GM19397 (cell line): ENCODE data around the gene CILP.

Source experiments
- ATAC-seq: cut with Tn5 transposase; IDR thresholded peaks from one replicate; pipeline ENCODE4 v1.9.1; 2021; ENCODE audit warnings: mild to moderate bottlenecking, moderate library complexity; ENCODE audit not compliant: unreplicated experiment

CILP gene

DNA sequence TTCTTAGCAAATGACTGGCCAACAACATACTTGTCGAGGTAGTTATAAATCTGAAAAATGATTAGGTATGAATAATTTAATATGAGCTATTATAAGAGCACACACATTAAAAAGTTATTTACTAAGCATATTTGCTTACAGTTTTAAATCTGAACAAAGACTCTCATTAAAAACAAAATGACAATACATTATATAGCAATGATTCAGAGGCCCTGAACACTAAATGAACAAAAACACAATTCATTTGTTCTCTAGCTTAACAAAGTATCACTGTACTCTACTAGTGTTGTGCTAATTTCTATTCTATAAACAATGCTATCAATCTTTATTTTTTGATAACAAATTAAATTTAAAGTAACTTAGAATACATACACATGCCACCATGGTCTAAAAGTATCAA is 47.1 kb downstream of the CILP start:
- ATAC-seq, result no peak

- no peak for ATAC-seq
Observed at GRCh38 chr15:65163041-65163440, 48.2 kb downstream of the CILP start.

GRCh38 chr15:65156692-65157091 is 54.6 kb downstream of the CILP start:
- ATAC-seq, result no peak

DNA sequence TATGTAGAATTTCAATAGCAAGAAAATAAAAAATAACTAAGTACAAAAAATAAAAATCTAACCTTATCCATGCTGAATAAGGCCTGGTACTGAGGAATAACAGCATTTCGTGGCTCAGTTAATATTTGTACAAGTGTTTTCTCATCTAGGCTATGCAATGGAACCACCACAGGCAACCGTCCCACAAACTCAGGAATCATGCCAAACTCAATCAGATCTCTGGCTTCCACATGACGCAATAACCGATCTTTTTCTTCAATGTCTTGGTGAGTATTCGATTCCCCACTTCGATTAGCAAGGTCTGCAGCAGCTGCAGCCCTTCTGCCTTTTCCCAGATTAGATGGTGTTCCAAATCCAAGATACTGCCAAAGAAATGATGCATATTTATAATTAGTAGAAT is 56.6 kb downstream of the CILP start:
- ATAC-seq, result no peak

- no peak for ATAC-seq
Observed at GRCh38 chr15:65147902-65148301, 63.4 kb downstream of the CILP start.

GRCh38 chr15:65146438-65146837 is 64.8 kb downstream of the CILP start:
- no peak for ATAC-seq
